Kidney (tissue), 14 donors: Measurements from ENCODE around the gene L1CAM. TPM values are rescaled to one million over a fixed set of nuclear protein-coding genes. Genes with fewer than 3 reads are reported as not detected.

Experiments used
- DNase-seq, 5 donors: peaks; one replicate each; pipeline ENCODE4 v3.0.0-alpha.2; 2013 to 2020
- FAIRE-seq: peaks from 2 replicates; lab custom pipeline; 2012; peaks lifted over from hg19 to GRCh38; lab: Jason Lieb, UNC
- H3K27ac ChIP-seq, 2 donors: one replicate each; pipeline ENCODE4 v1.7.0; 2013; ENCODE audit warnings: low read depth in 2 of 2, low read length in 2 of 2, inconsistent platforms in 1 of 2
- H3K27me3 ChIP-seq: one replicate; pipeline ENCODE4 v1.7.1; 2013; ENCODE audit warnings: low read length, inconsistent platforms; ENCODE audit not compliant: control insufficient read depth, insufficient read depth
- H3K36me3 ChIP-seq, 3 donors: one replicate each; pipeline versions ENCODE4 v1.7.0 to v1.7.1; 2013; ENCODE audit warnings: low read length in 3 of 3, control low read depth in 1 of 3, inconsistent platforms in 1 of 3; ENCODE audit not compliant: insufficient read depth in 3 of 3, control insufficient read depth in 2 of 3
- H3K4me1 ChIP-seq, 3 donors: one replicate each; pipeline versions ENCODE4 v1.7.0 to v1.7.1; 2013; ENCODE audit warnings: low read length in 3 of 3, inconsistent platforms in 1 of 3, low read depth in 1 of 3; ENCODE audit not compliant: control insufficient read depth in 2 of 3, insufficient read depth in 2 of 3
- H3K4me3 ChIP-seq, 3 donors: one replicate each; pipeline versions ENCODE4 v1.7.0 to v1.8.1; 2013; ENCODE audit warnings: low read length in 3 of 3, control low read depth in 1 of 3, inconsistent platforms in 1 of 3
- H3K9ac ChIP-seq, 3 donors: one replicate each; pipeline versions ENCODE4 v1.7.0 to v1.7.1; 2013; ENCODE audit warnings: low read length in 3 of 3, control low read depth in 1 of 3, inconsistent platforms in 1 of 3
- H3K9me3 ChIP-seq, 3 donors: one replicate each; pipeline versions ENCODE4 v1.7.0 to v1.7.1; 2013; ENCODE audit warnings: low read length in 3 of 3, control low read depth in 1 of 3, inconsistent platforms in 1 of 3; ENCODE audit not compliant: control insufficient read depth in 2 of 3, insufficient read depth in 1 of 3
- CTCF ChIP-seq: IDR thresholded peaks from 3 replicates; pipeline ENCODE4 v1.5.1; 2012; ENCODE audit warnings: mild to moderate bottlenecking, moderate library complexity, borderline replicate concordance; ENCODE audit not compliant: insufficient read depth; ENCODE audit errors: extremely low read depth
- intact Hi-C: fragments of 100-400 bp; cut with DNase I; formaldehyde crosslinking; loops from one replicate; pipeline ENCODE4 v1.11.1; 2022
- polyA plus RNA-seq: library from polyadenylated mRNA; stranded (reverse); fragments of 350-450 nt; fragmentation: Illumina TruSeq; extraction: RNeasy Lipid Tissue Mini Kit (QIAGEN cat#74804); gene quantifications from one replicate; pipeline ENCODE4 v1.2.3, GENCODE V29; 2014; ENCODE audit warnings: low read depth, low replicate concordance; ENCODE audit not compliant: insufficient read depth
- total RNA-seq: library from RNA; stranded (reverse); fragmentation: NEBNext Ultra II Directional; extraction: Animal tissue kit (Norgen Biotek cat#: 25700); gene quantifications from one replicate; pipeline ENCODE4 v1.2.1, GENCODE V29; 2021
- donor health status: control.
- donor health status: control.
- donor health status: control.
- donor health status: control.
- donor health status: control.
- donor health status: DM: yes; HTN: yes; CAD: no.
- donor health status: Normal renal cell carcinoma (clear cell type).

The L1CAM gene
- total and polyA plus RNA-seq, 2 donors from 2014 or later = 26.1 to 71.9 TPM

GRCh38 chrX:153920546-153920945 is 34.6 kb upstream of the L1CAM start:
- H3K4me1 ChIP-seq = peaks cover 0 to 12% (median 0%) of the 10 kb centered on the region in 3 donors
- H3K27me3 ChIP-seq = no peaks in the 10 kb centered on the region
- FAIRE-seq (no peak), DNase-seq (no peak)
- H3K4me3 ChIP-seq = no peak overlapping the region
- TF ChIP-seq CTCF = no peak
- intact Hi-C loops = no loop called here
- no peak overlapping the region for H3K9ac ChIP-seq
- H3K27ac ChIP-seq = no peak overlapping the region
- H3K9me3 ChIP-seq = no peaks in the 10 kb centered on the region
- H3K36me3 ChIP-seq = no peaks in the 10 kb centered on the region

GRCh38 chrX:153919281-153919680 is 33.3 kb upstream of the L1CAM start:
- Histone ChIP-seq H3K4me3 (no peak overlapping the region), H3K27me3 (no peaks in the 10 kb centered on the region), H3K4me1 (peaks cover 0 to 11% (median 0%) of the 10 kb centered on the region in 3 donors), H3K9me3 (no peaks in the 10 kb centered on the region), H3K9ac (no peak overlapping the region), H3K36me3 (no peaks in the 10 kb centered on the region), H3K27ac (no peak overlapping the region)
- intact Hi-C loops = no loop called here
- no peak for FAIRE-seq
- DNase-seq = no peak
- TF ChIP-seq CTCF = no peak

- Histone ChIP-seq H3K9ac (no peak overlapping the region), H3K9me3 (no peaks in the 10 kb centered on the region), H3K27ac (no peak overlapping the region), H3K27me3 (no peaks in the 10 kb centered on the region), H3K36me3 (no peaks in the 10 kb centered on the region), H3K4me1 (peaks cover 0 to 4% (median 0%) of the 10 kb centered on the region in 3 donors), H3K4me3 (no peak overlapping the region)
- no peak for TF ChIP-seq CTCF
- FAIRE-seq (no peak), DNase-seq (no peak)
- intact Hi-C loops = no loop called here
Observed at GRCh38 chrX:153917869-153918268, 31.9 kb upstream of the L1CAM start.

- Histone ChIP-seq H3K27me3 (no peaks in the 10 kb centered on the region), H3K4me3 (no peak overlapping the region), H3K36me3 (no peaks in the 10 kb centered on the region), H3K9me3 (no peaks in the 10 kb centered on the region), H3K9ac (no peak overlapping the region), H3K4me1 (no peaks in the 10 kb centered on the region), H3K27ac (no peak overlapping the region)
- DNase-seq = no peak
- FAIRE-seq = no peak
- intact Hi-C loops = no loop called here
- no peak for TF ChIP-seq CTCF
Observed at GRCh38 chrX:153913701-153914100, 27.7 kb upstream of the L1CAM start.
